T-helper 17 cell (primary cell): ENCODE results near the gene CTXN3. TPM values are rescaled to one million over a fixed set of nuclear protein-coding genes. Genes with fewer than 3 reads are reported as not detected.

Experiments used
- ATAC-seq: fragments of 150-1000 bp; cut with Tn5 transposase; 2 replicates; pipeline ENCODE4 v1.10.0; 2021; ENCODE audit warnings: mild to moderate bottlenecking, moderate library complexity
- DNase-seq, 3 donors: peaks; one replicate each; pipeline versions ENCODE4 v3.0.0 to v3.0.0-alpha.2; 2020 to 2021
- H3K9me3 ChIP-seq: one replicate; pipeline ENCODE4 v1.7.0; 2013; ENCODE audit warnings: low read length, mild to moderate bottlenecking; ENCODE audit not compliant: control insufficient read depth, poor library complexity, severe bottlenecking
- H3K27ac Mint-ChIP-seq: one replicate; pipeline ENCODE4 v1.8.0; 2022; ENCODE audit warnings: mild to moderate bottlenecking, moderate library complexity, mixed read lengths
- H3K27me3 Mint-ChIP-seq: one replicate; pipeline ENCODE4 v1.8.0; 2022; ENCODE audit warnings: mixed read lengths
- H3K36me3 Mint-ChIP-seq: one replicate; pipeline ENCODE4 v1.8.0; 2022; ENCODE audit warnings: low read depth, mixed read lengths
- H3K4me1 Mint-ChIP-seq: one replicate; pipeline ENCODE4 v1.8.0; 2022; ENCODE audit warnings: mild to moderate bottlenecking, mixed read lengths
- H3K4me3 Mint-ChIP-seq: one replicate; pipeline ENCODE4 v1.8.0; 2022; ENCODE audit warnings: mild to moderate bottlenecking, moderate library complexity, mixed read lengths
- total RNA-seq, 4 donors: library from RNA in 2 of 4; stranded (reverse) in 2 of 4; gene quantifications; one replicate each; pipeline ENCODE4 v1.2.3 and lab custom pipeline; 2022 to 2026

Gene CTXN3
- total RNA-seq (not detected), total RNA-seq (lab: John Stamatoyannopoulos, UW) (0 reads per million in 2 donors)

GRCh38 chr5:127649018-127649439, at the start of gene CTXN3:
Gene CTXN3, plus strand, starts transcription at chr5:127649082. Its CDS starts 8,440 bp downstream, at chr5:127657522.
- H3K4me1 Mint-ChIP-seq: no peaks in the 10 kb centered on the region
- H3K9me3 ChIP-seq: no peaks in the 10 kb centered on the region
- peaks cover 55% of the 10 kb centered on the region for H3K27me3 Mint-ChIP-seq
- ATAC-seq (no peak), DNase-seq (no peak)
- H3K36me3 Mint-ChIP-seq: peaks cover 4% of the 10 kb centered on the region
- no peak within 1 kb of the TSS for H3K4me3 Mint-ChIP-seq
- H3K27ac Mint-ChIP-seq: no peak within 1 kb of the TSS

GRCh38 chr5:127599320-127599719, 49.6 kb upstream of the CTXN3 start:
- H3K27me3 Mint-ChIP-seq: peaks cover 28% of the 10 kb centered on the region
- DNase-seq: no peak
- peaks cover 10% of the 10 kb centered on the region for H3K4me1 Mint-ChIP-seq
- H3K36me3 Mint-ChIP-seq: no peaks in the 10 kb centered on the region
- no peak overlapping the region for H3K4me3 Mint-ChIP-seq
- H3K9me3 ChIP-seq: no peaks in the 10 kb centered on the region
- no peak for ATAC-seq
- H3K27ac Mint-ChIP-seq: no peak overlapping the region

- DNase-seq (no peak), ATAC-seq (no peak)
- H3K27ac Mint-ChIP-seq: no peak overlapping the region
- H3K4me1 Mint-ChIP-seq: peaks cover 10% of the 10 kb centered on the region
- no peak overlapping the region for H3K4me3 Mint-ChIP-seq
- H3K9me3 ChIP-seq: no peaks in the 10 kb centered on the region
- peaks cover 30% of the 10 kb centered on the region for H3K27me3 Mint-ChIP-seq
- no peaks in the 10 kb centered on the region for H3K36me3 Mint-ChIP-seq
These were observed 49.0 kb upstream of the CTXN3 start for GRCh38 chr5:127599847-127600246.

GRCh38 chr5:127601111-127601510, 47.8 kb upstream of the CTXN3 start:
- ATAC-seq: no peak
- no peak overlapping the region for H3K27ac Mint-ChIP-seq
- DNase-seq: no peak
- no peak overlapping the region for H3K4me3 Mint-ChIP-seq
- no peaks in the 10 kb centered on the region for H3K36me3 Mint-ChIP-seq
- peaks cover 4% of the 10 kb centered on the region for H3K4me1 Mint-ChIP-seq
- H3K27me3 Mint-ChIP-seq: peaks cover 36% of the 10 kb centered on the region
- no peaks in the 10 kb centered on the region for H3K9me3 ChIP-seq

GRCh38 chr5:127601601-127602000, 47.3 kb upstream of the CTXN3 start:
- Mint-ChIP-seq H3K27ac (no peak overlapping the region), H3K4me3 (no peak overlapping the region), H3K36me3 (no peaks in the 10 kb centered on the region), H3K27me3 (peaks cover 31% of the 10 kb centered on the region), H3K4me1 (peaks cover 4% of the 10 kb centered on the region)
- no peak for DNase-seq
- ATAC-seq: no peak
- H3K9me3 ChIP-seq: no peaks in the 10 kb centered on the region

GRCh38 chr5:127602481-127602880, 46.4 kb upstream of the CTXN3 start:
- DNase-seq (no peak), ATAC-seq (no peak)
- no peaks in the 10 kb centered on the region for H3K9me3 ChIP-seq
- Mint-ChIP-seq H3K27ac (no peak overlapping the region), H3K4me3 (no peak overlapping the region), H3K27me3 (peaks cover 29% of the 10 kb centered on the region), H3K36me3 (no peaks in the 10 kb centered on the region), H3K4me1 (peaks cover 4% of the 10 kb centered on the region)

GRCh38 chr5:127602896-127603844, 45.7 kb upstream of the CTXN3 start:
- no peak overlapping the region for H3K4me3 Mint-ChIP-seq
- peaks cover 24% of the 10 kb centered on the region for H3K27me3 Mint-ChIP-seq
- no peaks in the 10 kb centered on the region for H3K9me3 ChIP-seq
- peaks cover 4% of the 10 kb centered on the region for H3K4me1 Mint-ChIP-seq
- ATAC-seq (no peak), DNase-seq (no peak)
- H3K36me3 Mint-ChIP-seq: no peaks in the 10 kb centered on the region
- no peak overlapping the region for H3K27ac Mint-ChIP-seq

- H3K27me3 Mint-ChIP-seq: peaks cover 21% of the 10 kb centered on the region
- H3K27ac Mint-ChIP-seq: no peak overlapping the region
- peaks cover 3% of the 10 kb centered on the region for H3K36me3 Mint-ChIP-seq
- no peak for ATAC-seq
- DNase-seq: no peak
- no peaks in the 10 kb centered on the region for H3K9me3 ChIP-seq
- peaks cover 2% of the 10 kb centered on the region for H3K4me1 Mint-ChIP-seq
- H3K4me3 Mint-ChIP-seq: no peak overlapping the region
These were observed 40.7 kb upstream of the CTXN3 start for GRCh38 chr5:127608077-127608660.

- no peak for ATAC-seq
- DNase-seq: no peak
- H3K9me3 ChIP-seq: no peaks in the 10 kb centered on the region
- Mint-ChIP-seq H3K36me3 (peaks cover 3% of the 10 kb centered on the region), H3K4me1 (no peaks in the 10 kb centered on the region), H3K27me3 (peaks cover 21% of the 10 kb centered on the region), H3K4me3 (no peak overlapping the region), H3K27ac (no peak overlapping the region)
These were observed 39.9 kb upstream of the CTXN3 start for GRCh38 chr5:127609011-127609410.

- no peak for DNase-seq
- ATAC-seq: no peak
- H3K27me3 Mint-ChIP-seq: peaks cover 18% of the 10 kb centered on the region
- no peak overlapping the region for H3K4me3 Mint-ChIP-seq
- no peaks in the 10 kb centered on the region for H3K9me3 ChIP-seq
- no peaks in the 10 kb centered on the region for H3K4me1 Mint-ChIP-seq
- no peak overlapping the region for H3K27ac Mint-ChIP-seq
- H3K36me3 Mint-ChIP-seq: peaks cover 3% of the 10 kb centered on the region
These were observed 38.9 kb upstream of the CTXN3 start for GRCh38 chr5:127609957-127610356.

- H3K4me1 Mint-ChIP-seq: no peaks in the 10 kb centered on the region
- no peak overlapping the region for H3K27ac Mint-ChIP-seq
- DNase-seq: no peak
- H3K36me3 Mint-ChIP-seq: peaks cover 3% of the 10 kb centered on the region
- H3K4me3 Mint-ChIP-seq: no peak overlapping the region
- ATAC-seq: no peak
- H3K9me3 ChIP-seq: no peaks in the 10 kb centered on the region
- peaks cover 12% of the 10 kb centered on the region for H3K27me3 Mint-ChIP-seq
These were observed 36.3 kb upstream of the CTXN3 start for GRCh38 chr5:127612441-127613141.

GRCh38 chr5:127615916-127616315, 33.0 kb upstream of the CTXN3 start:
- H3K4me1 Mint-ChIP-seq: no peaks in the 10 kb centered on the region
- no peak for ATAC-seq
- H3K9me3 ChIP-seq: no peaks in the 10 kb centered on the region

GRCh38 chr5:127619908-127620479, 28.9 kb upstream of the CTXN3 start:
- Mint-ChIP-seq H3K36me3 (no peaks in the 10 kb centered on the region), H3K27me3 (peaks cover 8% of the 10 kb centered on the region), H3K4me1 (peaks cover 2% of the 10 kb centered on the region), H3K27ac (no peak overlapping the region), H3K4me3 (no peak overlapping the region)
- H3K9me3 ChIP-seq: no peaks in the 10 kb centered on the region
- ATAC-seq (no peak), DNase-seq (no peak)

More at GRCh38 chr5:127615916-127616315, 33.0 kb upstream of the CTXN3 start:
- Mint-ChIP-seq H3K27ac (no peak overlapping the region), H3K27me3 (peaks cover 13% of the 10 kb centered on the region), H3K4me3 (no peak overlapping the region), H3K36me3 (peaks cover 3% of the 10 kb centered on the region)
- DNase-seq: no peak
